ENCODE data around the gene HPS5.

HPS5 gene

GRCh38 chr11:18239655-18240054, 82.3 kb downstream of the HPS5 start:
- CTCF ChIA-PET, result interaction anchor here (1.3 kb wide), 1 partner anchor 525 kb away, joined by 3 read pairs; no protein-coding TSS in a partner anchor
- POLR2A ChIA-PET, result no interaction called here

GRCh38 chr11:18236664-18237356, 85.1 kb downstream of the HPS5 start, which contains the start of gene SAA4:
TSS of gene SAA4 (minus strand) at chr11:18236802. CDS start at chr11:18235926, 876 bp downstream.
- Histone ChIP-seq H3K4me3 (ENCODE audit: low read depth, low read length) (no peak within 1 kb of the TSS), H3K9me3 (ENCODE audit: control insufficient read depth, insufficient read depth, low read depth, low read length) (no peaks in the 10 kb centered on the region), H3K27ac (ENCODE audit: extremely low read depth, low read depth, low read length) (no peak within 1 kb of the TSS), H3K4me1 (ENCODE audit: control insufficient read depth, insufficient read depth, low read length) (no peaks in the 10 kb centered on the region), H3K36me3 (ENCODE audit: control insufficient read depth in 2 of 2, insufficient read depth in 1 of 2, low read length in 2 of 2) (no peaks in the 10 kb centered on the region)
- POLR2A ChIA-PET, result no interaction called here
- TF ChIP-seq ZNF24 (tag by site-specific recombination; IDR thresholded peaks at IDR 0.05), result no peak
- TF ChIP-seq ZNF600 (tag by site-specific recombination; IDR thresholded peaks at IDR 0.05), result no peak
- TF ChIP-seq ZNF791 (tag by site-specific recombination; IDR thresholded peaks at IDR 0.05), result no peak
- no peak for TF ChIP-seq ZNF670 (tag by site-specific recombination; IDR thresholded peaks at IDR 0.05; ENCODE audit: low read depth)
- TF ChIP-seq ZNF184 (tag by site-specific recombination; IDR thresholded peaks at IDR 0.05), result no peak
- TF ChIP-seq TRIM28 (IDR thresholded peaks at IDR 0.05; ENCODE audit: borderline replicate concordance, low read length), result no peak
- TF ChIP-seq SETDB1 (IDR thresholded peaks at IDR 0.05; ENCODE audit: insufficient read length, low read length), result no peak
- TF ChIP-seq KLF7 (tag by site-specific recombination; IDR thresholded peaks at IDR 0.05; ENCODE audit: borderline replicate concordance), result no peak
- TF ChIP-seq ZNF639 (tag by site-specific recombination; IDR thresholded peaks at IDR 0.05), result no peak
- no peak for TF ChIP-seq ZNF658 (tag by site-specific recombination; IDR thresholded peaks at IDR 0.05)
- no peak for TF ChIP-seq ZNF776 (tag by site-specific recombination; IDR thresholded peaks at IDR 0.05; ENCODE audit: borderline replicate concordance)
- TF ChIP-seq, protein P1, sequence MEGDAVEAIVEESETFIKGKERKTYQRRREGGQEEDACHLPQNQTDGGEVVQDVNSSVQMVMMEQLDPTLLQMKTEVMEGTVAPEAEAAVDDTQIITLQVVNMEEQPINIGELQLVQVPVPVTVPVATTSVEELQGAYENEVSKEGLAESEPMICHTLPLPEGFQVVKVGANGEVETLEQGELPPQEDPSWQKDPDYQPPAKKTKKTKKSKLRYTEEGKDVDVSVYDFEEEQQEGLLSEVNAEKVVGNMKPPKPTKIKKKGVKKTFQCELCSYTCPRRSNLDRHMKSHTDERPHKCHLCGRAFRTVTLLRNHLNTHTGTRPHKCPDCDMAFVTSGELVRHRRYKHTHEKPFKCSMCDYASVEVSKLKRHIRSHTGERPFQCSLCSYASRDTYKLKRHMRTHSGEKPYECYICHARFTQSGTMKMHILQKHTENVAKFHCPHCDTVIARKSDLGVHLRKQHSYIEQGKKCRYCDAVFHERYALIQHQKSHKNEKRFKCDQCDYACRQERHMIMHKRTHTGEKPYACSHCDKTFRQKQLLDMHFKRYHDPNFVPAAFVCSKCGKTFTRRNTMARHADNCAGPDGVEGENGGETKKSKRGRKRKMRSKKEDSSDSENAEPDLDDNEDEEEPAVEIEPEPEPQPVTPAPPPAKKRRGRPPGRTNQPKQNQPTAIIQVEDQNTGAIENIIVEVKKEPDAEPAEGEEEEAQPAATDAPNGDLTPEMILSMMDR (tag by site-specific recombination; IDR thresholded peaks at IDR 0.05), result no peak
- TF ChIP-seq GLI4 (tag by site-specific recombination; IDR thresholded peaks at IDR 0.05), result no peak
- CTCF ChIA-PET, result interaction anchor here (0.6 kb wide), 1 partner anchor 648 kb away, joined by 3 read pairs; no protein-coding TSS in a partner anchor

More at GRCh38 chr11:18239655-18240054, 82.3 kb downstream of the HPS5 start:
- H3K4me1 ChIP-seq (ENCODE audit: control insufficient read depth, insufficient read depth, low read length), result no peaks in the 10 kb centered on the region
- H3K36me3 ChIP-seq (ENCODE audit: control insufficient read depth in 2 of 2, insufficient read depth in 1 of 2, low read length in 2 of 2), result no peaks in the 10 kb centered on the region
- no peak overlapping the region for H3K4me3 ChIP-seq (ENCODE audit: low read depth, low read length)
- TF ChIP-seq ZNF175 (tag by site-specific recombination; IDR thresholded peaks at IDR 0.05), result no peak
- TF ChIP-seq, protein P2, sequence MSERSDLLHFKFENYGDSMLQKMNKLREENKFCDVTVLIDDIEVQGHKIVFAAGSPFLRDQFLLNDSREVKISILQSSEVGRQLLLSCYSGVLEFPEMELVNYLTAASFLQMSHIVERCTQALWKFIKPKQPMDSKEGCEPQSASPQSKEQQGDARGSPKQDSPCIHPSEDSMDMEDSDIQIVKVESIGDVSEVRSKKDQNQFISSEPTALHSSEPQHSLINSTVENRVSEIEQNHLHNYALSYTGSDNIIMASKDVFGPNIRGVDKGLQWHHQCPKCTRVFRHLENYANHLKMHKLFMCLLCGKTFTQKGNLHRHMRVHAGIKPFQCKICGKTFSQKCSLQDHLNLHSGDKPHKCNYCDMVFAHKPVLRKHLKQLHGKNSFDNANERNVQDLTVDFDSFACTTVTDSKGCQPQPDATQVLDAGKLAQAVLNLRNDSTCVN (tag by site-specific recombination; optimal IDR thresholded peaks at IDR 0.05), result no peak
- TF ChIP-seq BCL11B (tag by site-specific recombination; IDR thresholded peaks at IDR 0.05; ENCODE audit: low read depth), result no peak
- no peak for TF ChIP-seq MZF1 (tag by site-specific recombination; IDR thresholded peaks at IDR 0.05; ENCODE audit: borderline replicate concordance)
- TF ChIP-seq ZNF37A (tag by site-specific recombination; IDR thresholded peaks at IDR 0.05), result no peak
- no peak for TF ChIP-seq KLF16 (tag by site-specific recombination; IDR thresholded peaks at IDR 0.05)
- no peak for TF ChIP-seq ZNF518A (tag by site-specific recombination; conservative IDR thresholded peaks at IDR 0.05; ENCODE audit: low read depth)
- no peak for TF ChIP-seq ZFP3 (tag by site-specific recombination; IDR thresholded peaks at IDR 0.05; ENCODE audit: low read depth)
- no peaks in the 10 kb centered on the region for H3K9me3 ChIP-seq (ENCODE audit: control insufficient read depth, insufficient read depth, low read depth, low read length)
- no peak overlapping the region for H3K27ac ChIP-seq (ENCODE audit: extremely low read depth, low read depth, low read length)
